HG02938 (cell line): Measurements from ENCODE around the gene MPC1.

Experiments
- ATAC-seq: cut with Tn5 transposase; IDR thresholded peaks from one replicate; pipeline ENCODE4 v1.9.1; 2021; ENCODE audit warnings: mild to moderate bottlenecking, moderate library complexity; ENCODE audit not compliant: unreplicated experiment

The MPC1 gene

GRCh38 chr6:166318649-166319600, 63.8 kb downstream of the MPC1 start:
- no peak for ATAC-seq

- no peak for ATAC-seq
Observed at GRCh38 chr6:166318227-166318626, 64.5 kb downstream of the MPC1 start.

- ATAC-seq, result no peak
Observed at GRCh38 chr6:166317261-166318212, 65.2 kb downstream of the MPC1 start.

GRCh38 chr6:166315436-166315835, 67.3 kb downstream of the MPC1 start:
- no peak for ATAC-seq
